NCI-H510A (cell line): ENCODE measurements around the gene SCART1.
"Not testable (repeated sequence)": the region's sequence is repeated elsewhere in the genome, so short reads cannot be mapped to it uniquely, and the experiment has no call there.

Source experiments
- DNase-seq: peaks from one replicate; lab custom pipeline; 2025; lab: John Stamatoyannopoulos, UW

SCART1 gene

DNA sequence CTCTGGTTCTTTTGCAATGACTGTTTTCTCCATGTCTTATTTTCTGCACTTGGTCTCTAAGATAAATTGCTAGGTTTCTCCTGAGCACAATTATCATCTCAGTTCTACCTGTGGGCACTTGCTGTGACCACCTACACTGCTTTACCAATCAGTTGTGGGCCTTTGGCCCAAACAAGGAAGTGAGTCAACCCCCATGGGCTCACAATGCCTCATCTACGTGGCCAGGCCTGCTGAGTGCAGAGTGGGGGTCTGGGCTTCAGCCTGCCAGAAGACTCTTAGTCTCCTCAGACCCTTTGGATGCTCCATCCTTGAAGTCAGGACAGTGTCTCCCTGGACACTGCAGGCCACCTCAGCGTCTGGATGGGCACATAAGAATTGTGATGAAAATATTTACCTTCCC is 20.3 kb downstream of the SCART1 start:
- no peak for DNase-seq

DNA sequence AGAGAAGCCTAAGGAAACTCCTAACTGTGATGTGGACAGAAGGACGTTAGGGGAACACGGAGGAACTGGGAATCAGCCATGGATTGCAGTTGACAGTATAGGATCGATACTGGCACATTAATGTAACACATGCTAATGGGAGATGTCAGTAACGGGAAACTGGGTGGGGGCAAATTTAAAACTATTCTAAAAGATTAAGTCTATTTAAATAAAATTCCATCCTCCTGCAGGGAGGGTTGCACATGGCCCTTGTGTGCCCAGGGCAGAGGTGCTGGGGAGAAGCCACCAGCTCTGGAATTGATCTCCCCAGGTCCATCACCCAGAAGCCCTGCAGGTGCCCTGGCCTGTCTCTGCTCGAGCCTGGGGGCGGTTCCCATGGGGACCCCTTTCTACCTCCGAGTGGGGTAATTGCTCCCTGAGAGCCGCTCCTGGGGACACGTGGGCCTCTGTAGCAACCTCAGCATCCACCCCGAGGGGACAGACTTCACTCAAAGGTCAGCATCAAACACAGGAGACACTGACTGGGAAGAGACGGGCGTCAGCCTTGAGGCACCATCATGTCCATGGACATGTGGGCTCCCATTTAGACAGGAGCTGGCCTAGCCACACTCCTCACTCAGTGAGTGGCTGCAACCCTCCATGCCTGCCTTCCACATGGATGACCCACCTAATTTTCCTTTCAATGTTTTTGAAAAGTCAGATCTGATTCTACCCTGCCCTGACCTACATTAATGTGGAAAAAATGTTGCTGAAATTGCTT is 21.1 kb downstream of the SCART1 start:
- no peak for DNase-seq

DNA sequence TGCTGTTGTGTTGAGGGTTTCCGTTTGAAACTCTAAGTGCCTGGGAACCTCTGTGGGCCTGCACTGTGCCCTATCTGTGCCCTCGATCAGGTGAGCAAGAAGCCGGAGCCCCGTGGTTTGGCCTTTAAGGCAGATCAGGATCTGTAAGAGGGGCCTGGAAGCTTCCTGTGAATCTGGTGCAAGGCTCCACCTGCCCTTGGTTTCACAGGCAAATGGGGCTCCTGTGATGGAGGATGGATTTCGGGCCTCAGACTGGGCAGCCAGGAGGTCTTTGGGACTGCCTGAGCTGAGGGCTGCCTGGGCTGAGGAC is 21.6 kb downstream of the SCART1 start:
- no peak for DNase-seq

DNA sequence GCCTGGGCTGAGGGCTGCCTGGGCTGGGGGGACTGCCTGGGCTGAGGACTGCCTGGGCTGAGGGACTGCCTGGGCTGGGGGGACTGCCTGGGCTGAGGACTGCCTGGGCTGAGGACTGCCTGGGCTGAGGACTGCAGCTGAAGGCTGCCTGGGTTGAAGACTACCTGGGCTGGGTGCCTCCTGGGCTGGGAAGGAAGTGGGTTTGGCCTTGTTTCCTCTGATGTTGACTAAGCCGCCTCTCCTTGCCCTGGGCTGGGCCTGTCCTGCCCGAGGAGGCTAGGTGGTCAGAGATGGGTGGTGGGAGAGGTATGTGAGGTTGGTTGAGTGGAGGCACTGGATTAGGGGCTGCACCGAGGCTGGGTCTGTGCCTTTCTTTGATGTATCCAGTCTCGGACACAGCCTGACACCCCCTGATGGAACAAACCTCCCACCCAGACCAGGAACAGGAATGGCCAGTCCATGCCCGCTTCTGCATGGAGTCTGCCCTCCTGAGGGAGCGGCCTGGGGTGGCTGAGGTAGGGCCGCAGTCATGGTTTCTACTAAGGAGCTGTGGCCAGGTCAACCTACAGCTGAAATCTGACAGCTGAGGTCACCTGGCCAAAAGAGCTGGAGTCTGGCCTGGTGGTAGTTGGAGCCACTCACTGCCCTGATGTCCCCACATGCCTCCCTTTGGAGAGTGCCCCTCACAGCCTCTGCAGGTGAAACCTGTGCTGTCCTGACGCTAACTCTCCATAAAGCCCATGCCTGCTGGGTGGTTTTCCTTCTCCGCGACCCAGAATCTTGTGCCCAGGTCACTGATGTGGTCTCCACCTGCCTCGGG is 22.3 kb downstream of the SCART1 start:
- no peak for DNase-seq

DNA sequence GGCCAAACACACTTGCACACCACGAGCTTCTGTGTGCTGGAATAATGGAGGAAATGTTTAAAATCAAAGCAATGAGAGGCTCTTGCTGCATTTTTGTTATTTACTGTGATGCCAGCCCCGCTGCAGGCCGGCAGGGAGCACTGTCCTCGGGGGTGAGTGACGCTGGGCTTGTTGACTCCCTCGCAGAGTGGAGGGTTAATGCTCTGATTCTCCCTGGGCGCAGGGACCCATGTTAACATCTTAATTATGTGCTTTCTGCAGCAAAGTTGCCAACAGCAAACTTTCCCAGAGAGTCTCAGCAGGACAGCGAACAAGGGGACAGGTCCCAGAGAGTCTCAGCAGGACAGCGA is 22.9 kb downstream of the SCART1 start:
- DNase-seq, result no peak

DNA sequence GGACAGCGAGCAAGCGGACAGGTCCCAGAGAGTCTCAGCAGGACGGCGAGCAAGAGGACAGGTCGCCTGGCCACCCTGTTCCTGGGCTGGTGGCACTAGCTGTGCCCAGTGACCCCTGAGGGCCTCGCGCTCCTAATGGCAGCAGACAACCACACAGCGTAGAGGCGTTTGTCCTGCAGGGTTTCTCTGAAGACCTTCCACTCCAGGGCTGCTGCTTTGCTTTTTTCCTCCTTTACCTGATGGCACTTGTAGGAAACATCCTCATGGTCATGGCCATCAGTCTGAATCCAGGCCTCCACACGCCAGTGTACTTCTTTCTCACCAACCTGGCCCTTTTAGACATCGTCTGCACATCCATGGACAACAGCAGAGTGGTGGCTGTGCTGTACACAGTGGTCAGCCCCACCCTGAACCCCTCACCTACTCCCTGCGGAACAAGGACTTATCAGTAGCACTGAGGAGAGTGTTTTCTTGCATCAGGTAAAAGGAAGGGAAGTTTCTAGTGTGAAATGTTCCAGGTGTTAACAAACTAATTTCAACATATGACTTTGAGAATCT is 27.4 kb downstream of the SCART1 start:
- DNase-seq, result no peak

DNA sequence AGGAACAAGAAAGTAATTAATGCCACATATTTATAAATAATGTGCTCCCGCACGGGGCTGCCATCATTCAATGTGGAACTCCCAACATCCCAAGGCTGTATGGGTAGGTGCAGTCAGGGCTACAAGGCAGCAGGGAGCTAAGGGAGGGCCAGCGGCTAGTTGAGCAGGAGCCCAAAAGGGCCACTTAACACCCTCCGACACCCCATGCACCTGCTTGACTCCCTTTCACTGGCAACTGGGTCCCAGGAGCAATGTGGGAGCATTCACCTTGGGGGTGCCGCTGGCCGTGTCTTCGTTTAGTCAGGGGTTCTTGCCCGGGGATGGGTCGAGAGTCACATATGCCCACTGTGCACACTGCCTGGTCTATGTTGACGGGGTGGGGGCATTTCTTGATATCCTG is 27.9 kb downstream of the SCART1 start:
- no peak for DNase-seq

DNA sequence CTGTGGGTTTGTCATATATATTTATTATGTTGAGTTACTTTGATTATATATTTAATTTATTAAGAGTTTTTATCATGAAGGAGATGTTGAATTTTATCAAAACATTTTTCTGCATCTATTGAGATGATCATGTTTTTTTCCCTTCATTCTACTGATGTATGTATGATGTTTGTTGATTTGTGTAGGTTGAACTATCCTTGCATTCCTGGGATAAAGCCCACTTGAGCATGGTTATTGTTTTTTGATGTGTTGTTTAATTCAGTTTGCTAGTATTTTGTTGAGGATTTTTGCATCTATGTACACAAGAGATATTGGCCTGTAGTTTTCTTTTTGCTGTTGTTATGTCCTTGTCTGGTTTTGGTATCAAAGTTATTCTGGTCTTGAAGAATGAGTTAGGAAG is 31.1 kb downstream of the SCART1 start:
- no peak for DNase-seq

DNA sequence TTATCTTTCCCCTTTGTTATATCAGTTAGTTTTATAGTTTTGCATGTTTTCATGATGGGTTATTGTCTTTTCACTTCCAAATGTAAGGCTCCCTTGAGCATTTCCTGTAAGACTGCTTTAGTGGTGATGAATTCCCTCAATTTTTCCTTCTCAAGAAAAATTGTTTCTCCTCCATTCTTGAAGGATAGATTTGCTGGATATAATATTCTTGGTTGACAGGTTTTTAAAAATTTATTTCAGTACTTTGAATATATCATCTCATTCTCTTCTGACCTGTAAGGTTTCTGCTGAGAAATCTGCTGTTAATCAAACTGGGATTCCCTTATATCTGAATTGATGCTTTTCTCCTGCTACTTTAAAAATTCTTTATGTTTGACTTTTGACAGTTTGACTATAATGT is 33.3 kb downstream of the SCART1 start:
- DNase-seq, result no peak

DNA sequence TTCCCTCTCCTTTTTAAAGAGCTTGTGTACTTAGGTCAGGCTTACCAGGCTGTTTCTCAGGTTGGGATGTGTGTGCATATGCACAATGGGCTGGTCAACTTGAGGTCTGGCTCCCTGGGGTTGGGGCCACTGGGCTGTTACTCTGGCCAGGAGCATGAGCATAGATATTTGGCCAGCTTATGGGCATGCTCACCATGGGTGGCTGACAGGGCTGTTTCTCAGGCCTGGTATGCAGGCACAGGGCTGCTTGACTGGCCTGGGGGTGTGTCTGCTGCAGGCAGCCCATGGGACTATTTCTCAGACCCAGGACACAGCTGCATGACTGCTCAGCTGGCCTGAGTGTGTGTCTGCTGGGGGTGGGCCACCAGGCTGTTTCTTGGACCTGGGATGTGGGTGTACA is 34.6 kb downstream of the SCART1 start:
- no peak for DNase-seq

DNA sequence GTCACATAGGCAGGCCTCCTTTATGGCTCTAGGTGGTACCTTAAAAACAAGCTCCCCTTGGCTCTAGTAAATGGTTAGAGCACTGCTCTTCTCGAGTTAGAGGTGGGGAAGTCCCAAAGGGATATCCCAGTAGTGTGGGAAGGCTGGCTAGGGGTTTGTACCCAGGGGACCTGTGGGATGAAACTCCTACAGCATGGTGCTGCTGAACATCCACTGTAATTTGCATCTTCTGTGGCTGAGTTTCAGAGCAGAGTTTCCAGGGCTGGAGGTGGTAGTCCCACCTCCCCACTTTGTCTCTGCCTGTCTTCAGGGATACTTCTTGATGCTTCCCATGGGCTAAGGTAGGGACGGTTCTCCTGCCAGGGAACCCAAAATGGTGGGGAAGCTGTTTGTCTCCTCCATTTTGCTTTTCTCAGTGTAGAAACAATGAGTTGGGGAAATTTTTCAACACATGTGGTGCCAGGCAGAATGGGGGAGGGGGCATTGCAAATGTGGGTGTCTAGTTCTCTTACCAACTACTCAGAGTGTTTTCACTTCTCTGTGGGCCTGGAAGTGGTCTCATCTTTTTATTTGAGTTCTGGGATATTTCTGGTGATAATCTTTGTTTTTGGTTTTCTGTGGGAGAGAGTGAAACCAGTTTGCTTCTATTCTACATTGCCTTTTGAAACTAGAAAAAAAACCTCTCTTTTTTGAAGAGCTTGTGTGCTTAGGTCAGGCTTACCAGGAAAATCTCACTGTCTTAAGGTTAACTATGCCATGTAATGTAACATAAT is 36.3 kb downstream of the SCART1 start:
- no peak for DNase-seq

DNA sequence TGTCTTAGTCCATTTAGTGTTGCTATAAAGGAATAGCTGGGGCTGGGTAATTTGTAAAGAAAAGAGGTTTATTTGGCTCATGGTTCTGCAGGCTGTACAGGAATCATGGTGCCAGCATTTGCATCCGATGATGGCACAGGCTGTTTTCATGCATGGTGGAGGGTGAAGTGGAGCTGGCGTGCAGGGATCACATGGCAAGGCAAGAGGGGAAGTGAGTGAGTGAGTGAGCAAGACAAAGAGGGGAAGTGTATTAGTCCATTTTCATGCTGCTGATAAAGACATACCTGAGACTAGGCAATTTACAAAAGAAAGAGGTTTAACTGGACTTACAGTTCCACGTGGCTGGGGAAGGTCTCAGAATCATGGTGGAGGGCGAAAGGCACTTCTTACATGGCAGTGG is 39.8 kb downstream of the SCART1 start:
- not testable (repeated sequence) for DNase-seq

DNA sequence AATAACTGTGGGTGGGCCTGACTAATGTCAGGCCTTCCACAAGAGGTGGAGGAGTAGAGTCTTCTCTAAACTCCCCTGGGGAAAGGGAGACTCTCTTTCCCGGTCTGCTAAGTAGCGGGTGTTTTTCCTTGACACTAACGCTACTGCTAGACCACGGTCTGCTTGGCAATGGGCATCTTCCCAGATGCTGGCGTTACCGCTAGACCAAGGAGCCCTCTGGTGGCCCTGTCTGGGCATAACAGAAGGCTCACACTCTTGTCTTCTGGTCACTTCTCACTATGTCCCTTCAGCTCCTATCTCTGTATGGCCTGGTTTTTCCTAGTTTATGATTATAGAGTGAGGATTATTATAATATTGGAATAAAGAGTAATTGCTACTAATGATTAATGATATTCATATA is 43.6 kb downstream of the SCART1 start:
- not testable (repeated sequence) for DNase-seq

DNA sequence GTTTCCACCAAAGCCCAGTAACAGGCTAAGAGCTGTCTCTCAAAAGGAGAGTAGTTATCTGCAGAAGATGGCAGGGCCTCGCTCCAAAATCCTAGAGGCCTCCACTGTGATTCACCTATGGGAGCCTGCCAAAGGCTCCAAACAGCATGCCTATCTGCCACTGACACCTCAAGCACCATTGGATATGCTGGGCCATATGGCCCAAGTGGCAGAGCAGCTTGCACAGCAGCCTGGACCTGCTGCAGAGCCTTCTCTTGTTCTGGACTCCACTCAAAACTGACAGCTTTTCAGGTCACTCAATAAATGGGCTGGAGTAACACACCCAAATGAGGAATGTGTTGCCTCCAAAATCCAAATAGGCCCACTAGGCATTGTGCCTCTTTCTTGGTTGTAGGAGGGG is 45.4 kb downstream of the SCART1 start:
- DNase-seq, result not testable (repeated sequence)

DNA sequence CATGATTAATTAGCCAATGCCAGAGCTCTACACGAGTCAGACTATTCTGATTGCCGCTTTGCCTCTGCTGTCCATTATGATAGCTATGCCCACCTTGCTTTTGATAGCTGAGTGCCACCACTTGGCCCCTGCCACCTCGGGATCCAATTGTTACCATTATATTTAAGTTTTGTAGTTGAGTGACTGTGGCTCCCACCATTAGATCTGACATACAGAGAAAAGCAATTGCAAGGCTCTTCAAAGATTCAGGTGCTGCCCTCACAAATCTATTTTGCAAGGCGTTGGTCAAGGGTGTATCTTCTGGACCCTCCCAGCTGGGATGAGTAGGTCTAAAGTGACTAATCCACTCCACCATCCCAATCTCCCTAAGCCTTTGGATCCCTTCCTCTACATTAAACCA is 47.2 kb downstream of the SCART1 start:
- not testable (repeated sequence) for DNase-seq

DNA sequence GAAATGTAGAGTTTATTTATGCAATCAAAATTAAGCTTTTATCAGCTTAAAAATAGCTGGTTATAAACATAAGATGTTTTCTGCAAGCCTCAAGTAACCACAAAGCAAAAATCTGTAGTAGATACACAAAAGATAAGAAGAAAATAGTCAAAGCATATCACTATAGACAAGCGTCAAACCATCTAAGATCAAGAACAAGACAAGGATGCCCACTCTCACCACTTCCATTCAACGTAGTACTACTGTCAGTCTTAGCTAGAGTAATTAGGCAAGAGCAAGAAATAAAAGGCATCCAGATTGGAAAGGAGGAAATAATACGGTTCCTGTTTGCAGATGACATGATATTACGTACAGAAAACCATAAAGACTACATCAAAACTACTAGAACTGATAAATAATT is 56.0 kb downstream of the SCART1 start:
- DNase-seq, result no peak

DNA sequence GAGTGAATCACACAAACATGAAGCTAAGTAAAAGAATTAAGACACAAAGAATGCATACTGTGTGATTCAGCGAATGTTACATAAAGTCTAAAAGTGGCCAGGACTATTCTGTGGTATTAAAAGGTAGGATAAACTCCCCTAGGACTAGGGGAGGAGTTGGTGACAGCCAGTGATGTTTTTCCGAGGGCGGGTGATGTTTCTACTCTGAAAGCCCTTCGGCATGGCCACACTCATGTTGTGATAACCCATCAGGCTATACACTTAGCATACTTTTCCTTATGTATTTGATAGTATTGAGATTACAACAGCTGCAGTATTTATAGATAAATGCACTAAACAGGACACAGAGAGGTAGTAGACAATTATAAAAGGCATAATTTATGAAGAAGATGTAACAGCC is 57.7 kb downstream of the SCART1 start:
- no peak for DNase-seq

DNA sequence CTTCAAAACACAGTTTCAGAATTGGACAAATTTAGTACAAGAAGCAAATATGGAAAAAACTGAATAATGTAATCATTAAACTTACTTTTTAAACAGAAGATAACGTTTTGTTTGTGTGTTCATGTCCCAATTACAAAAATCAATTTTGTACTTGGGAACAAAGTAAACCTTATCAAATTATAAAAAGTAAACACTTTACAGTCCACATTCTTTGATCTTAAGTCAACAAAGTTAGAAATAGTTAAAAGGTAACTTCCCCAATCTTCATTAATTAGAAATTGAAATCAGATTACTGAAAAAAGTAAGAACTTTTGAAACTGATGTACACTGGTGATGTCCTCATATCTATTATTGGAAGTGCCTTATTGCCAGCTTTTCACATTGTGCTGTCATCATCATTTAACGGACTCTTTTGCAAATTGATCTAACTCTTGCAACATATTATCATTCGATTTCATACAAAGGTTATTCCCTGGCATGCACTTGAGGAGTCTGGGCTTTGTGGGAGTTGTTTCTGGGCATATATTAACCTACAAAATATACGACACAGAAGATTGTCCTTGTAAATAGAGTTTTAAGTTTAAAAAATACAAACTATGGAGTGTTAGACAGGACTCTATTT is 58.3 kb downstream of the SCART1 start:
- DNase-seq, result no peak

DNA sequence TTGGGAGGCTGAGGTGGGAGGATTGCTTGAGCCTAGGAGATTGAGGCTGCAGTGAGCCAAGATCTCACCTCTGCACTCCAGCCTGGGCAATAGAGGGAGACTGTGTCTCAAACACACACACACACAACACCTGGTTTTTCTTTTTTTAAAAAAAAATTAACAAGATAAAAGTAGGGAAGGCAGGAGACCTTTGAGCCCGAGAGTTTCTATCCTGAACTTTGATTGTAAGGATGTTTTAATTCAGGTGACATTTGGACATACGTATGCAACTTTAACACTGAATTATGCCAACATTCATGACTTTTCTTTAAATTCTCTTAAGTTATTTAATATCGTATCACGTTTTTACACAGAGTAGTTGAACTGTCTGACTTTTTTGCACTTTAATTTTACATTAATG is 61.7 kb downstream of the SCART1 start:
- DNase-seq, result no peak

DNA sequence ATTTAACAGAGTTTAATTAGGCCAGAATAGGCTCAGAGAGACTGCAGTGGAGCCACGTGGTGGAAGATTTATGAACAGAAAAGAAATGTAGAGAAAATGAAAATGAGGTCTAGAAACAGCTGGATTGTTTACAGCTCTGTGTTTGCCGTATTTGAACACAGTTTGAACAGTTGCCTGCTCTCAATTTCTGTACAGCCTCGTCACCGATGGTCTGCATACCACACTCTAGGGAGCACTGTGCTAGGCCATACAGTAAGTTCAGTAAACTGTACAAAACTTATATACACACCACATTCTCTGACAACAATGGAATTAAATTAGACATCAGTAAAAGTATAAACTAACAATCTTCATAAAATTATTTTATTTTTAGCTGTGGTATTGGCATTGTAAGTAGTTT is 62.3 kb downstream of the SCART1 start:
- DNase-seq, result no peak

DNA sequence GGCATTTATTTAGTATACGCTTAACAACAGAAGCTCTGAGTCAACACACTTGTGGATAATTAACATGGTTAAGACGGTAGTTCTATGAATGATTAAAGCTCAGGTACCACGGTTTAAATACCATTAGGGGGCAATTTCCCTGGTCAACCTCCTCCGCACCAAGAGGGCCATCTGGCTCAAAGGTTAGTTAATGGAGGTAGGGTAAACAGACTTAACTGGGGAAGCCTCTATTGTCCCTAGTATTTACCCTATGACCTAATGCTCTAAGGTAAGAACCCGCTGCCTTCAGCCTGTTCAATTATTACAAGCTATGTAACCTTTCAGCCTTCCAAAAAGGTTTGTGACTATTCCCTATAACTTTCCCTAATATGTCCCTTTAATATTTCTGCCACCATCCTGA is 64.8 kb downstream of the SCART1 start:
- DNase-seq, result not testable (repeated sequence)
